AG20443 (cell line): ENCODE measurements around the gene NAGK.
"Not testable (repeated sequence)": the region's sequence is repeated elsewhere in the genome, so short reads cannot be mapped to it uniquely, and the experiment has no call there.

Source experiments
- DNase-seq: peaks from one replicate; pipeline ENCODE4 v3.0.0; 2012; ENCODE audit warnings: low spot score, mixed read lengths

The NAGK gene

DNA sequence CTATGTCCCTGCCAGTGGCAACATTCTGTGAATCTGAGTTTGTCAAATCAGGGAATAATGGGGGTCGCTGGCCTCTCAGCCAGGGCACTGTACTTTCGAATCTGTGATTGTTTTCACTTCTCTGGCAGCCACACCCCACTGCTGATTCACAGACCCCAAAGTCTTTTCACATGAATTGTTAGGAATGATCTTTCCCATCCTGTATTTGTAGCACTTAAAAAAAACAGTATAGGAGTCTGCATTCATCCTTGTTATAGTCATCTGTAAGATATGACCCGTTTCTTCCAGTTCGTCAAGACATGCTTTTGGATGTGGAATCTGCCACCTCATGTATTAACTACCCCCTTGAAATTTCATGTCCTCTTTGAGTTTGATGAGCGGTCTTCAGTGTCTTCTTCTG lies 928 bp downstream of the NAGK start:
- DNase-seq, result no peak

DNA sequence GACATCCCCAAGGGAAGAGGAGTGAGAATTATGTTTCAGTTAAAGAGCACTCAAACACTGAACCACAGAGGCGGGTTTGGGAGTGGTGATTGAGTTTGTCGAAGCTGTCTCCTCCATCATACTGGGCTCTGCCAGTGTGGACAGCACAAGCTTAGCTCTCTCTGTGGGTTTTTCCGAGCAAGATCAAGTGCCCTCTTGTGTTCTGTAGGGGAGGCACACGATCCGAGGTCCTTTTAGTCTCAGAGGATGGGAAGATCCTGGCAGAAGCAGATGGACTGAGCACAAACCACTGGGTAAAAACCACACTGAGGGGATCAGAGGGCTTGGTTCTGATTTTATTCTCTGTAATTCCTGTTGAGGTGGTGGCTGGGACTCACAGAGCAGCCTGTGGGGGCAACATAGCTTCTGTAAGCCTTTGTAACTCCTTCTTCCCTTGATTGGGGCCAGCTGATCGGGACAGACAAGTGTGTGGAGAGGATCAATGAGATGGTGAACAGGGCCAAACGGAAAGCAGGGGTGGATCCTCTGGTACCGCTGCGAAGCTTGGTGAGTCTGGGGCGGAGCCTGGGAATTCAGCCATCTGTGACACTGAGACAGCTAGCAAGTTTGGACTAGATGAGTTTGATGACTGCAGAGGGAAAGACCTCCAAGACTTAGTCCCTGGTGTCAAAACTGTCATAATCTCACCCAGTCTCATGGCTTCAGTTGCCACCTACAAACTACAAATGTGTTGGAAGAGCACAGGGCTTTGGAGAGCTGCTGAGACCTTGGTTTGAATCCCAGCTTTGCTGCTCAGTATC lies 2.0 kb downstream of the NAGK start:
- peak; percentile 59 for DNase-seq

DNA sequence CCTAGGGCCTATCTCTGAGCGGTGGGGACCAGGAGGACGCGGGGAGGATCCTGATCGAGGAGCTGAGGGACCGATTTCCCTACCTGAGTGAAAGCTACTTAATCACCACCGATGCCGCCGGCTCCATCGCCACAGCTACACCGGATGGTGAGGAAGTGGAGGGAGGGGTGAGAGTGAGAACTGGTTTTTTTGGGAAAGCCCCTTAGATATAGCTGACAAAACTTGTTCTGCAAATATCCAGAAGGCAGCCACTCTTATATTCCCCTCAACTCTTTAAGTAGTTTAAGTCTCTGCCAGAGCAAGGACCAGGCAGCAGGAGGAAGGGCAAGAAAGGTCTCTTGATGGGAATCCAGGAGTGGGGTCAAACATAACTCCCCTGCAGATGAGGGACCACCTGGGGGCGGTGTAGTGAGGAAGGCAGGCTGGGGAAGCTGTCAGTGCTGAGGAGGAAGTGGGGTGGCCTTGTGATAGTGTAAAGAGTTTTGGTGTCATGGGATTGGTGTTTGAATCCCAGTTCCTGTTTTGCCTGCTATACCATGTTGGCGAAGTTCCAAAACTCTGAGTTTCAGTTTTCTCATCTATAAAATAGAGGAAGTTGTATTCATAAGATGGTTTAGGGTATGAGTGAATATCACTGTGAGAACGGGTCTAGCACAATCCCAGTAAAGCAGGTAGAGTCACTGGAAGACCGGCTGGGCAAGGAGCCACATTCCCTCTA lies 3.4 kb downstream of the NAGK start:
- DNase-seq, result no peak

DNA sequence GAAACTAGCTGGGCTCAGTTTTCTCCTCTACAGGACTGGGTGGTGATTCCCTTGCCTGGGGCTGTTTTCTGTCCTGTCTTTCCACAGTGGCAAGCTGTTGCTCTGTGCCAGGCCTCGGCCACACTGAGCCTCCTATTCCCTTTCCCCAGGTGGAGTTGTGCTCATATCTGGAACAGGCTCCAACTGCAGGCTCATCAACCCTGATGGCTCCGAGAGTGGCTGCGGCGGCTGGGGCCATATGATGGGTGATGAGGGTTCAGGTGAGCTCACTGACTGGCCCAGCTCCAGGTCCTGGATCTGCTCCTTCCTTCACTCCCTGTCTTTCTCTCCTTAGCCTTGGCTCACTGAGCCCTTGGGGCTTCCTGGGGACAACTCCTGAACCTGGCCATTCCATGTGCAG lies 4.0 kb downstream of the NAGK start:
- DNase-seq, result no peak

DNA sequence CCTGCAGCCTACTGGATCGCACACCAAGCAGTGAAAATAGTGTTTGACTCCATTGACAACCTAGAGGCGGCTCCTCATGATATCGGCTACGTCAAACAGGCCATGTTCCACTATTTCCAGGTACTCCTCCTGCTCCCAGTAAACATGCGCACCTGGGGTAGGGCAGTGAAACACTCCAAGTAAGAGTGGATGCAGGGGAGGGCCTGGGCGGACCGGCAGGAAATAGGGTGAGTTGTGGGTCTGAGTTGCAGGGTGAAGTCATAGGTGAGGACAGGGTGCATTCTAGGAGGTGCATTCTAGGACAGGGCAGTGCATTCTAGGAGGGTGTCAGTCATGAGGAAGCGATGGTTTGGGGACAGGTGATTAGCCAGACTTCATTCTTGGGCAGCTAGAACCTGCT lies 5.0 kb downstream of the NAGK start:
- DNase-seq, result no peak

DNA sequence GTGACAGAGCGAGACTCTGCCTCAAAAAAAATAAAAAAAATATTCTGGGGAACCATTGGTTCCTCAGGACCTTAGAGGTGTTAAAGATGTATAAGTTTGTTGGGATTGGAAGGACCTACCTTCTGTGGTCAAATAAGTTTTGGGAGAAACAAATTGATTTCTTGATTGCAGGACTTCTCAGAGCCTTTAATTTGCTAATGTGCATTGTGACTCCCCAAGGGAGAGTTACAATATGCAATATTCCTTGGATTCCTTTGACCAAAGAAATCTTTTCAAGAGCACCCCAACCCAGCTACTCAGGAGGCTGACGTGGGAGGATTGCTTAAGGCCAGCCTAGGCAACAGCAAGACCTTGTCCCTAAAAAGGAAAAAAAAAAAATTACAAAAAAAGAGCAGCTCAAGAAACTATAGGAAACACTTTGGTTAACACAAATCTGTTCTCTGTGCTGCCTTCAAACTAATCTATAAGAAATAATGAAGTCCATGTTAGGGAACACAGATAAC lies 6.5 kb downstream of the NAGK start:
- no peak for DNase-seq

DNA sequence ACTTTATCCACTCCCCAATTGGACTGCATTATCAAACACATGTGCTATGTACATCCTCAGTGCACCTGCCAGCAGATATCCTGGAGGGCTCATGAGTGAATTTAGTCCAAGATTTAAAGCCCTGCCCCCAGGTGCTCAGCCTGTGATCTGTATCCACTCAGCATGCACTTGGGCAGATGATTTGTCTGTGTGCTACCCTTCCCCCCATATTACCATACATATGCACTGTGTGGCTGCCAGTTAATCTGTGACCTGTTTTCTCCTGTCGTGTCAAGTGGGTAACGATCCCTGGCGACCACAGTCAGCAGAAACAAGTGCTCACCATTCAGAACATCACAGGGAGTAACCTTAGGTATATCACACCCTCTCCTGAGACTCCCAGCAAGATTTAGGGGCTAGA lies 10.2 kb downstream of the NAGK start:
- no peak for DNase-seq

DNA sequence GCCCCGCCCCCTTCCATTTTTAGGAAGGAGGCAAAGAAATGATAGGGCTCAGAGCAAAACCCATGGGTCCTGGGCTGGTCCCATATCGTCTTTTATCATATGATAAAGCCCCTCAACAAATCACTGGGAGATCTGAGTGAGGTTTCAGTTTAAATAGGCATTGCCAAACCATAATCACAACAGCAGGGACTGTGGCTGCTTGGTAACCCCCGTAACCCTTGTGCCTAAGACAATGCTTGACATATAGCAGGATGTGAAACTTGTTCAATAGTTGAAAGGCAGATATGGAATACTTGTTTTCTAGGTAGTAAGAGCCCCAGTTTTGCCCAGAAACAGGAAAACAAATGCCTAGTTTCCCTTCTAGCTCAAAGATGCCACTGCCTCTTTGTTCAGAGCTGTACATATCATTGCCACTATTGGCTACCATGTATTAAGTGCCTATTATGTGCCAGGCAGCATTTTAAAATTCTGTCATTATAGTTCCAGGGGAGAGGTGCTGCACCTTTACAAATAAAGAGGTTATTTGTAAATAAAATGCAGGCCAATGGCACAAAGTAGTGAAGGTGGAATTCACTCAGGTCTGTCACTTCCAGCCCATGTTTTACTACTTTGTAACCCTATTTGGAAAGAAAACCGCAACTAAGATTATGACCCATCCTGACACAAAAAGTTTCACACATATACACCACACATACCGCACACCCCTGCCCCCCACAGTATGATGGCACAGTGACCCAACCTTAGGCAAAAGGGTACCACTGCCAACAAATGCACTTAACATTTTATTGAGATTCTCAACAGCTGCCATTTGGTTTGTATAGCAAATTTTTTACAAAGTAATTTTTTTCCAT lies 14.2 kb downstream of the NAGK start:
- DNase-seq, result no peak

DNA sequence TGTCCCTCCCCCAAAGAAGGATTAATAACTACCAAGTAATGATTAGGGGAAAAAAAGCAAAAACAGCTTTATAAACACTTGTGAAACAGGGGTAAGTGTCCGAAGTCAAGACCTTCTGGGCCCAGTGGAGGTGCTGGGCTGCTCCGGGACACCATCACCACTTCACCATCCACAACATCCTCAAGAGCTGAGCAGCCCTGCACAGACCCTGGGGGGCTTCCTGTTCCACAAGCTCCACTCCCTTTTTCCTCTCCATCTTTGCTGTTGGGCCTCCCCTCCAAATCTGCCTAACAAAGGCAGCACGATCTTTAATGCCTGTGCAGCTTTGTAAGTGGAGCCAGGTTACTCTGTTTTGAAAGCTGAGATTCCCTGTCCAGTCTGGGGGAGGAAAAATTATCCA lies 14.8 kb downstream of the NAGK start:
- DNase-seq, result not testable (repeated sequence)

DNA sequence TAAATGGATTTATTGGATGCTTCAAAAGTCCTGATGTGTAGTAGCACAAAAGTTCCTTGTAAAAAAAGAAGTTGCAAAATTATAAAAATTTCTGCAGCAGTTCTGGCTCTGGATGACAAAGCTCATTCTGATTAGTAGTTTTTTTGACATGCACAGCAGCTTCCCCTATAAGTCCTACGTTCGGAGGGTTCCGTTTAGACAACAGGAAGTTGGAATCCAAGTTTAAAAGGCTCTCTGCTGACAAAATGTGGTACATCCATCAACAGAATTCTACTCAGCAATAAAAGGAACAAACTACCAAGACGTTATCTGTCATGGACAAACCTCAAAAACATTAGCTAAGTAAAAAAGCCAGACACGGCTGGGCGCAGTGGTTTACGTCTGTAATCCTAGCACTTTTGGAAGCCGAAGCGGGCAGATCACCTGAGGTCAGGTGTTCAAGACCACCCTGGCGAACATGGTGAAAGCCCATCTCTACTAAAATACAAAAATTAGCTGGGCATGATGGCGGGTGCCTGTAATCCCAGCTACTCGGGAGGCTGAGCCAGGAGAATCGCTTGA lies 15.4 kb downstream of the NAGK start:
- not testable (repeated sequence) for DNase-seq

DNA sequence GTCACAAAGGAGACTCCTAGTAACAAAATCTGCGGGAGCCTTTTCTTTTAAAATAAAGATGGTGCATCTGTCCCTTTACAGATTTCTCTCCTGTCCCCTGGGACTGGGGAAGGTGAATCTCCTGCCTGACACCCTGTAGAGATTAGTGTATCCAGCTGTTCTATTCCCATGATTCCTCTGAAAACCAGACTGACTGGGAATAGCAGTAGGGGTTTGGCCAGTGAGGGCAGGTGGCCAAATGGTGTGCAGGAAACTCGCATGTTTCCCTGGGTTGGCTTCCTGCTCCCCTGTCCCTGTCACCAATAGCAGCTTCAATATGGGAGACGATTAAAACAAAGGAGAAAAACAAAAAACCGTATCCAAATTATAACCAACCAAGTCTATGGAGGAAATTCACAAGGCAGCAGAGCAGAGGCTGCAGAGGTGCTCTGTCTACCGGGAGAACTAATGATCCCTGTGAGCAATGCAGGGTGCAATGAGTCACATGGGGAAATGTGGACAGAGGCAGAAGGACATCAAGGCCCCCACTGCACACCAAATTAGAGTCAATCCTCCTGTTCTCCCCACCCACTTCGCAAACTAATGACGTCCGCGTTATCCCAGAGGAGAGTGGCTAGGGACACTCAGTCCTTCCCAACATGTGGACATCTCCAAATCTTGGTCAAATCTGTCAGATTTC lies 17.0 kb downstream of the NAGK start:
- DNase-seq, result not testable (repeated sequence)

DNA sequence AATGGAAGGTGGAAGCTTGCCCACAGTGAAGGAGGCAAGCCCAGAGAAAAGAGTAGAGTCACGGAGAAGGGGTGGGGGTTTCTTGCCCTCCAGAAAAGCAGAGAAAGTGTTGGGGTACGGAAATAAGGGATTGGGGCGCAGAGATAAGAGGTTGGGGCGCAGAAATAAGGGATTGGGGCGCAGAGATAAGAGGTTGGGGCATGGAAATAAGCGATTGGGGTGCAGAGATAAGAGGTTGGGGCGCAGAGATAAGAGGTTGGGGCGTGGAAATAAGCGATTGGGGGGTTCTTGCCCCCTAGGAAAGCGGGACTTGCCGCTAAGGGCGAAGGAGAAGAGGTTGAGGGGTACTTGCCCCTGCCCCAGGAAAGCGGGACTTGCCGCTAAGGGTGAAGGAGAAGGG lies 21.0 kb downstream of the NAGK start:
- DNase-seq, result not testable (repeated sequence)

DNA sequence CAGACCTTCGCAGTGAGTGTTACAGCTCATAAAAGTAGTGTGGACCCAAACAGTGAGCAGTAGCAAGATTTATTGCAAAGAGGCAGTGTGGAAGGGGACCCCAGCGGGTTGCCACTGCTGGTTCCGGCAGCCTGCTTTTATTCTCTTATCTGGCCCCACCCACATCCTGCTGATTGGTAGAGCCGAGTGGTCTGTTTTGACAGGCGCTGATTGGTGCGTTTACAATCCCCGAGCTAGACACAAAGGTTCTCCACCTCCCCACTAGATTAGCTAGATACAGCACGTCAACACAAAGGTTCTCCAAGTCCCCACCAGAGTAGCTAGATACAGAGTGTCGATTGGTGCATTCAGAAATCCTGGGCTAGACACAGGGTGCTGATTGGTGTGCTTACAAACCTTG lies 23.4 kb downstream of the NAGK start:
- not testable (repeated sequence) for DNase-seq

DNA sequence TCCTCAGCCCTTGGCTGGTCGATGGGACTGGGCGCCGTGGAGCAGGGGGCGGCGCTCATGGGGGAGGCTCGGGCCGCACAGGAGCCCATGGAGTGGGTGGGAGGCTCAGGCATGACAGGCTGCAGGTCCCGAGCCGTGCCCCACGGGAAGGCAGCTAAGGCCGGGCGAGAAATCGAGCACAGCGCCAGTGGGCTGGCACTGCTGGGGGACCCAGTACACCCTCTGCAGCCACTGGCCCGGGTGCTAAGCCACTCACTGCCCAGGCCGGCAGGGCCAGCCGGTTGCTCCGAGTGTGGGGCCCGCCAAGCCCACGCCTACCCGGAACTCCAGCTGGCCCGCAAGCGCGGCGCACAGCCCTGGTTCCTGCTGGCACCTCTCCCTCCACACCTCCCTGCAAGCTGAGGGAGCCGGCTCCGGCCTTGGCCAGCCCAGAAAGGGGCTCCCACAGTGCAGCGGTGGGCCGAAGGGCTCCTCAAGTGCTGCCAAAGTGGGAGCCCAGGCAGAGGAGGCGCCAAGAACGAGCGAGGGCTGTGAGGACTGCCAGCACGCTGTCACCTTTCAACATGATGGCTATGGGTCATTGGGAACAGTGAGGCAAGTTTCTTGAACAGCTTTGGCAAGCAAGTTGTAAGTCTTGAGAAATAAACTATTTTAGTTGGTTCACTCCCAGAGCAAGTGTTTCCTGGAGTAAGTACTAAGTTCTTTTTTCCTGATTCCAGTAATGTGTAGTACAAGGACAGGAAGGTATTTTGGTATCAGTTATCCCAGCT lies 24.2 kb downstream of the NAGK start:
- not testable (repeated sequence) for DNase-seq

DNA sequence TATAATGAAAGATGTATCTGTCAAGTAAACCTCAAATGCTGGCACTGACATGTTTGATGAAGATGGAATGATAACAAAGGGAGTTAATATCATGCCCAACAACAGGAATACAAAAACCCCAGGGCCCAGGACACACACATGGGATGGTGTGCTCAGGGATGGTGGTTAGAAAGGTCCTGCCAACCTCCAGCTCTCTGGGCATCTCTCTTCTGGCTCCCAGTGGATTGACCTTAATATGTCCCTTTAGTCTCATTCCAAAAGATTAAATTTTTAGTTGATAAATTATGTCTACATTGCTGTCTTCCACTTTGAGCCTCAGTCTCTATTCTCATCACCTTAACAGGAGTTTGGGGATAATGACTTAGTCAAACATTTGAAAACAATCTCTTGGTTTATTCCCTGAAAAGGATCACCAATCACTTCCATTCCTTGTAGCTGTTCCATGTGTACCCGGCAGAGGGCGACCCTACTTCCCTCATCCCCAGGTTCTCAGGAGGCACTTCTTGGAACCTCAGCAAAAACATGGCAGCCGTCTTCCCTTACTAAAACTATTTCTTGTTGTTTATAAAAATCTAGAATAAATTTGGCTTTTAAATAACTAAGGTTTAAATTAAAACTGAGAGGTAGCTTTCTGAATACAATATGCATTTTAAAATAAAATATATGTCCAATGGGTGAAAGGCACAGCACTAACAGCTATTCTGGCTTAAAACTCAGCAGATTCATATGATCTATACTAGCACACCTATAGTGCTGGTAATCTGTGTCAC lies 31.9 kb downstream of the NAGK start:
- DNase-seq, result peak; percentile 82

DNA sequence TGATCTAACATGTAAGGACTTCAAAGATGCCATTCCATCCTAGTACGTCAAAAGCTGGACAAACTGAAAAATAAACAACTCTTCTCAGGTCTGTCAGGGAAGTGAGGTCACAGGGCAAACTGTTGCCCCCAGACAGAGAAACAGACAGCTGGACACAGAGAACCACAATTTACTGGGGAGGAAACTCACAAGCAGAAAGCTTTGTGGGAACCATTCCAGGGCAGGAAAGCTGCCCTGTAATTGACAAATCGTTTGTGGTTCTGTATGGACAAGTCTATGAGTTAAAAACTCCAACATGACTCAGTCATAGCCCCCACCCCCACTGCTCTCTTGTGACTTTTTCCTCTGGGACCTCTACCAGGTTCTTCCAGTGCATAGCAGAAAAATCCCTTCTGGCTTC lies 33.2 kb downstream of the NAGK start:
- peak; percentile 42 for DNase-seq

DNA sequence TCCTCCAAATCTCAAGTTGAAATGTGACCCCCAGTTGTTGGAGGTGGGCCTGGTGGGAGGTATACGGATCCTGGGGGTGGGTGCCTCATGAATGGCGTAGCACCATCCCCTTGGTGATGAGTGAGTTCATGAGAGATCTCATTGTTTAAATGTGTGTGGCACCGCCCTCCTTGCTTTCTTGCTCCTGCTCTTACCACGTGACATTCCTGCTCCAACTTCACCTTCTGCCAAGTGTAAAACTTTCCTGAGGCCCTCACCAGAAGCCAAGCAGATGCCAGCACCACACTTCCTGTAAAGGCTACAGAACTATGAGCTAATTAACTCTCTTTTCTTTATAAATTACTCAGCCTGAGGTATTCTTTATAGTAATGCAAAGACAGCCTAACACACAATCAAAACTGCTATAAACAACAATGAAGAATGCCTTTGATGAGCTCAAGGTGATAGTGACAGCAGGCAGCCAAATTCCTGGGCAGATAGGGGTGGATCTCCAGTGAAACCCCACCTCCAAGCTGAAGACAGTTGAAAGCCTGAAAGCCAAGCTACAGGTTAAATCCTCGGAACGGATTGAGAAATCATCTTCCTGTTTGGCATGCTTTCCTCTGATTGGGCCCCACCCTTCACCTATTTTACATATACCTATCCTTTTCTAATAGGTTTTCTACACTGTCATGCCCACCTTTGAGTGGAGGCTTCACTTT lies 34.7 kb downstream of the NAGK start:
- DNase-seq, result no peak

DNA sequence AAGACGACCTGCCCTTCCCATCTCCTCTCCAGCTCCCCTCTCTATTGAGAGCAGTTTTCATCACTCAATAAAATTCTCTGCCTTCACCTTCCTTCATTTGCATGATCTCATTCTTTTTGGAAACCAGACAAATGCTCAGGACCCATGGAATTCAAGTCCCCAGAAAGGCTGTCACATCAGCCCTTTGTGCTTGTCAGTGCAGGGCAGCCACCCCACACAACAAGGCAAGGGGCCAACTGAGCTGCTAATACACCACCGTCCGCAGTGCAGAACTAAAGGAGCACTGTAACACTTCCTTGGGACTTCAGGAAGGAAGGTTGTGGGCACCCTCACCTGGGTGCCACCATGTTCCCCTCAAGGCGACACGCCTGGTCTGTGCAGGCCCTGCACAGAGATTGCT lies 35.4 kb downstream of the NAGK start:
- DNase-seq, result no peak

DNA sequence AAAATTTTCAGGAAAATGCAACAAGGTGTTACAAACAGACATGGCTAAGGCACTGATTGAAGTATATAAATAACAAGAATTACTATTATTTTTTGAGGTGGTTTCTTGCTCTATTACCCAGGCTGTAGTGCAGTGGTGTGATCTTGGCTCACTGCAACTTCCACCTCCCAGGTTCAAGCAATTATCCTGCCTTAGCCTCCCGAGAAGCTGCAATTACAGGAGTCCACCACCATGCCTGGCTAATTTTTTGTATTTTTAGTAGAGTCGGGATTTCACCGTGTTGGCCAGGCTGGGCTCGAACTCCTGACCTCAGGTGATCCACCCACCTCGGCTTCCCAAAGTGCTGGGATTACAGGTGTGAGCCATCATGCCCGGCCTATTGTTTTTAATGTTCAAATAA lies 38.0 kb downstream of the NAGK start:
- DNase-seq, result not testable (repeated sequence)
